HCT116 (cell line): ENCODE measurements around the gene GRIK2.

Source experiments
- CEBPB ChIP-seq: IDR thresholded peaks from 2 replicates; pipeline ENCODE4 v1.6.1; 2012; ENCODE audit warnings: low read depth
- FOSL1 ChIP-seq: IDR thresholded peaks from 2 replicates; pipeline ENCODE4 v1.6.1; 2012; ENCODE audit warnings: low read depth
- POLR2A ChIP-seq: IDR thresholded peaks from 2 replicates; pipeline ENCODE4 v1.7.0; 2011; ENCODE audit warnings: borderline replicate concordance; ENCODE audit not compliant: insufficient read depth, insufficient read length; ENCODE audit errors: extremely low read depth
- POLR2AphosphoS5 ChIP-seq: IDR thresholded peaks from 2 replicates; pipeline ENCODE4 v1.6.1; 2011; ENCODE audit warnings: mild to moderate bottlenecking, low read depth, low read length, moderate library complexity
- REST ChIP-seq: IDR thresholded peaks from 2 replicates; pipeline ENCODE4 v1.6.1; 2012; ENCODE audit warnings: low read depth
- SIN3A ChIP-seq: IDR thresholded peaks from 2 replicates; pipeline ENCODE4 v1.6.1; 2012; ENCODE audit warnings: low read depth
- SP1 ChIP-seq: IDR thresholded peaks from 2 replicates; pipeline ENCODE4 v1.6.1; 2012; ENCODE audit warnings: low read depth
- TCF7L2 ChIP-seq: IDR thresholded peaks from 2 replicates; pipeline ENCODE4 v1.7.0; 2011; ENCODE audit warnings: borderline replicate concordance, inconsistent platforms; ENCODE audit not compliant: insufficient read depth, insufficient read length; ENCODE audit errors: extremely low read depth
- YY1 ChIP-seq: IDR thresholded peaks from 2 replicates; pipeline ENCODE4 v1.6.1; 2011; ENCODE audit warnings: low read length, low read depth, moderate library complexity, mild to moderate bottlenecking; ENCODE audit not compliant: insufficient replicate concordance; ENCODE audit errors: extremely low read depth
- ZNF274 ChIP-seq: fragments of 200-500 bp; sonication (Bioruptor generic); IDR thresholded peaks from 2 replicates; pipeline ENCODE4 v1.6.1; 2014; ENCODE audit warnings: mild to moderate bottlenecking, low read depth, low read length, inconsistent platforms
- TF ChIP-seq, protein P1 (sequence below), 3 experiments: fragments of 200-600 bp in 1 of 3; sonication (generic) in 1 of 3; IDR thresholded peaks in 2 of 3; conservative IDR thresholded peaks in 1 of 3; 2 replicates each; pipeline ENCODE4 v1.5.1; 2012 to 2017; ENCODE audit warnings: low read depth in 2 of 3, low read length in 2 of 3, antibody characterized with exemption in 1 of 3, borderline replicate concordance in 1 of 3, control low read depth in 1 of 3, mild to moderate bottlenecking in 1 of 3, mixed read lengths in 1 of 3, mixed run types in 1 of 3, moderate library complexity in 1 of 3; ENCODE audit not compliant: insufficient read depth in 1 of 3

GRCh38 chr6:102051001-102051400, 657.5 kb downstream of the GRIK2 start:
- TF ChIP-seq POLR2A (no peak), TCF7L2 (no peak), CEBPB (no peak), FOSL1 (no peak), SP1 (no peak), YY1 (no peak), ZNF274 (no peak), SIN3A (no peak), REST (no peak), POLR2AphosphoS5 (no peak)
- TF ChIP-seq, protein P1, sequence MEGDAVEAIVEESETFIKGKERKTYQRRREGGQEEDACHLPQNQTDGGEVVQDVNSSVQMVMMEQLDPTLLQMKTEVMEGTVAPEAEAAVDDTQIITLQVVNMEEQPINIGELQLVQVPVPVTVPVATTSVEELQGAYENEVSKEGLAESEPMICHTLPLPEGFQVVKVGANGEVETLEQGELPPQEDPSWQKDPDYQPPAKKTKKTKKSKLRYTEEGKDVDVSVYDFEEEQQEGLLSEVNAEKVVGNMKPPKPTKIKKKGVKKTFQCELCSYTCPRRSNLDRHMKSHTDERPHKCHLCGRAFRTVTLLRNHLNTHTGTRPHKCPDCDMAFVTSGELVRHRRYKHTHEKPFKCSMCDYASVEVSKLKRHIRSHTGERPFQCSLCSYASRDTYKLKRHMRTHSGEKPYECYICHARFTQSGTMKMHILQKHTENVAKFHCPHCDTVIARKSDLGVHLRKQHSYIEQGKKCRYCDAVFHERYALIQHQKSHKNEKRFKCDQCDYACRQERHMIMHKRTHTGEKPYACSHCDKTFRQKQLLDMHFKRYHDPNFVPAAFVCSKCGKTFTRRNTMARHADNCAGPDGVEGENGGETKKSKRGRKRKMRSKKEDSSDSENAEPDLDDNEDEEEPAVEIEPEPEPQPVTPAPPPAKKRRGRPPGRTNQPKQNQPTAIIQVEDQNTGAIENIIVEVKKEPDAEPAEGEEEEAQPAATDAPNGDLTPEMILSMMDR (IDR thresholded peaks at IDR 0.05 in 2 of 3, conservative IDR thresholded peaks at IDR 0.05 in 1 of 3; ENCODE audit: borderline replicate concordance in 1 of 3, insufficient read depth in 1 of 3, low read depth in 2 of 3, low read length in 2 of 3), result no peak
